COLO668 (cell line): ENCODE results near the gene ABHD2.
A peak's percentile ranks its signal among the peaks of the same experiment; 100 is the strongest.
"Not testable (repeated sequence)": the region's sequence is repeated elsewhere in the genome, so short reads cannot be mapped to it uniquely, and the experiment has no call there.

Source experiments
- DNase-seq: peaks from one replicate; lab custom pipeline; 2025; ENCODE audit not compliant: unreplicated experiment; lab: John Stamatoyannopoulos, UW

Gene ABHD2

GRCh38 chr15:89118481-89118989 lies 30.3 kb downstream of the ABHD2 start:
- DNase-seq, result no peak

- peak; percentile 31 for DNase-seq
These were observed 31.5 kb downstream of the ABHD2 start for GRCh38 chr15:89119489-89120478.

GRCh38 chr15:89120479-89121000 lies 32.3 kb downstream of the ABHD2 start:
- DNase-seq, result not testable (repeated sequence)

- peak; percentile 73 for DNase-seq
These were observed 33.2 kb downstream of the ABHD2 start for GRCh38 chr15:89121414-89121813.

GRCh38 chr15:89122505-89123180 lies 34.4 kb downstream of the ABHD2 start:
- peak; percentile 16 for DNase-seq

- no peak for DNase-seq
These were observed 34.9 kb downstream of the ABHD2 start for GRCh38 chr15:89123181-89123525.

GRCh38 chr15:89125088-89125826 lies 37.0 kb downstream of the ABHD2 start:
- DNase-seq, result no peak

GRCh38 chr15:89126009-89126408 lies 37.8 kb downstream of the ABHD2 start:
- DNase-seq, result no peak

GRCh38 chr15:89127054-89127702 lies 38.9 kb downstream of the ABHD2 start:
- DNase-seq, result no peak

- no peak for DNase-seq
These were observed 40.3 kb downstream of the ABHD2 start for GRCh38 chr15:89128320-89129122.

GRCh38 chr15:89129123-89129815 lies 41.0 kb downstream of the ABHD2 start:
- peak; percentile 51 for DNase-seq

- DNase-seq, result no peak
These were observed 41.5 kb downstream of the ABHD2 start for GRCh38 chr15:89129816-89130134.

- DNase-seq, result no peak
These were observed 41.9 kb downstream of the ABHD2 start for GRCh38 chr15:89130201-89130600.

GRCh38 chr15:89131731-89132130 lies 43.5 kb downstream of the ABHD2 start:
- no peak for DNase-seq

GRCh38 chr15:89132611-89133507 lies 44.6 kb downstream of the ABHD2 start:
- no peak for DNase-seq

- not testable (repeated sequence) for DNase-seq
These were observed 47.3 kb downstream of the ABHD2 start for GRCh38 chr15:89135387-89136077.

- no peak for DNase-seq
These were observed 48.0 kb downstream of the ABHD2 start for GRCh38 chr15:89136078-89136806.
